Activated T-cell treated with anti-CD3 and anti-CD28 coated beads, Interleukin-2, amount 50 U/mL, for 24 hours (primary cell): ENCODE data around the gene GDPD5.

Experiments
- DNase-seq: peaks from one replicate; pipeline ENCODE4 v3.0.0-alpha.2; 2020
- H3K27ac Mint-ChIP-seq: 2 replicates; pipeline ENCODE4 v1.8.0; 2020; ENCODE audit warnings: mild to moderate bottlenecking, mixed read lengths
- H3K27me3 Mint-ChIP-seq: 2 replicates; pipeline ENCODE4 v1.8.0; 2020; ENCODE audit warnings: mixed read lengths
- H3K36me3 Mint-ChIP-seq: 2 replicates; pipeline ENCODE4 v1.8.0; 2020; ENCODE audit warnings: low read depth, mixed read lengths
- H3K4me1 Mint-ChIP-seq: 2 replicates; pipeline ENCODE4 v1.8.0; 2020; ENCODE audit warnings: low read depth, mixed read lengths
- H3K4me3 Mint-ChIP-seq: 2 replicates; pipeline ENCODE4 v1.8.0; 2020; ENCODE audit warnings: mild to moderate bottlenecking, moderate library complexity, mixed read lengths
- H3K9me3 Mint-ChIP-seq: 2 replicates; pipeline ENCODE4 v1.8.0; 2020; ENCODE audit warnings: mixed read lengths

GDPD5 gene

GRCh38 chr11:75548595-75549272 lies 23.0 kb upstream of the GDPD5 start:
- peaks cover 12% of the 10 kb centered on the region for H3K4me1 Mint-ChIP-seq
- H3K27ac Mint-ChIP-seq: no peak overlapping the region
- no peak for DNase-seq
- no peak overlapping the region for H3K4me3 Mint-ChIP-seq
- H3K36me3 Mint-ChIP-seq: no peaks in the 10 kb centered on the region
- H3K9me3 Mint-ChIP-seq: no peaks in the 10 kb centered on the region
- H3K27me3 Mint-ChIP-seq: peaks cover 6% of the 10 kb centered on the region

DNA sequence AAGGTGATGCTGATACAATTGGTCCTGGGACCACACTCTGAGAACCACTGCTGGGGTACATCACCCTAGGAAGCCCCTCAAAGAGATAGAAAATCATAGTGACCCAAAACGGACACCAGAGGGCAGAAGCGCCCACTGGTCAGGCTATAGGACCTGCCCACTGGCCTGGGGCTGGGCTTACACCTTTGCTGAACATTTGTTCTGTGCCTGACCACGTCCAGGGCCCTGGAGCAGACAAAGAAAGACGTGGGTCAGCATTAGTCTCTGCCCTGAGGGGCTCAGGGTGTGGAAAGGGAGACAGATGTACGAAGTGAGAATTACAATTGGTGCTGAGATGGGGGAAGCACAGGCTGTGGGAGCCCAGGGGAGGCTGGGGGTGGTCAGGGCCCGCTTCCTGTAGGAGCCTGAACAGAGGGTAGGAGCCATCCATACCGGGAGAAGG lies 21.9 kb upstream of the GDPD5 start:
- Mint-ChIP-seq H3K4me1 (peaks cover 12% of the 10 kb centered on the region), H3K27me3 (peaks cover 6% of the 10 kb centered on the region), H3K36me3 (no peaks in the 10 kb centered on the region), H3K9me3 (no peaks in the 10 kb centered on the region), H3K4me3 (no peak overlapping the region), H3K27ac (peak overlapping the region; percentile 33)
- peak; percentile 52 for DNase-seq

GRCh38 chr11:75547177-75547576 lies 21.4 kb upstream of the GDPD5 start:
- H3K4me1 Mint-ChIP-seq: peaks cover 12% of the 10 kb centered on the region
- H3K4me3 Mint-ChIP-seq: no peak overlapping the region
- DNase-seq: no peak
- no peak overlapping the region for H3K27ac Mint-ChIP-seq
- no peaks in the 10 kb centered on the region for H3K36me3 Mint-ChIP-seq
- no peaks in the 10 kb centered on the region for H3K9me3 Mint-ChIP-seq
- H3K27me3 Mint-ChIP-seq: peaks cover 6% of the 10 kb centered on the region

- no peak overlapping the region for H3K4me3 Mint-ChIP-seq
- H3K9me3 Mint-ChIP-seq: no peaks in the 10 kb centered on the region
- no peak overlapping the region for H3K27ac Mint-ChIP-seq
- peaks cover 6% of the 10 kb centered on the region for H3K27me3 Mint-ChIP-seq
- no peak for DNase-seq
- peaks cover 2% of the 10 kb centered on the region for H3K4me1 Mint-ChIP-seq
- no peaks in the 10 kb centered on the region for H3K36me3 Mint-ChIP-seq
Observed at GRCh38 chr11:75543806-75544205, 18.1 kb upstream of the GDPD5 start.

- no peak for DNase-seq
- no peaks in the 10 kb centered on the region for H3K9me3 Mint-ChIP-seq
- peaks cover 6% of the 10 kb centered on the region for H3K27me3 Mint-ChIP-seq
- H3K27ac Mint-ChIP-seq: no peak overlapping the region
- H3K4me3 Mint-ChIP-seq: no peak overlapping the region
- no peaks in the 10 kb centered on the region for H3K36me3 Mint-ChIP-seq
- peaks cover 16% of the 10 kb centered on the region for H3K4me1 Mint-ChIP-seq
Observed at GRCh38 chr11:75542088-75542438, 16.3 kb upstream of the GDPD5 start.

DNA sequence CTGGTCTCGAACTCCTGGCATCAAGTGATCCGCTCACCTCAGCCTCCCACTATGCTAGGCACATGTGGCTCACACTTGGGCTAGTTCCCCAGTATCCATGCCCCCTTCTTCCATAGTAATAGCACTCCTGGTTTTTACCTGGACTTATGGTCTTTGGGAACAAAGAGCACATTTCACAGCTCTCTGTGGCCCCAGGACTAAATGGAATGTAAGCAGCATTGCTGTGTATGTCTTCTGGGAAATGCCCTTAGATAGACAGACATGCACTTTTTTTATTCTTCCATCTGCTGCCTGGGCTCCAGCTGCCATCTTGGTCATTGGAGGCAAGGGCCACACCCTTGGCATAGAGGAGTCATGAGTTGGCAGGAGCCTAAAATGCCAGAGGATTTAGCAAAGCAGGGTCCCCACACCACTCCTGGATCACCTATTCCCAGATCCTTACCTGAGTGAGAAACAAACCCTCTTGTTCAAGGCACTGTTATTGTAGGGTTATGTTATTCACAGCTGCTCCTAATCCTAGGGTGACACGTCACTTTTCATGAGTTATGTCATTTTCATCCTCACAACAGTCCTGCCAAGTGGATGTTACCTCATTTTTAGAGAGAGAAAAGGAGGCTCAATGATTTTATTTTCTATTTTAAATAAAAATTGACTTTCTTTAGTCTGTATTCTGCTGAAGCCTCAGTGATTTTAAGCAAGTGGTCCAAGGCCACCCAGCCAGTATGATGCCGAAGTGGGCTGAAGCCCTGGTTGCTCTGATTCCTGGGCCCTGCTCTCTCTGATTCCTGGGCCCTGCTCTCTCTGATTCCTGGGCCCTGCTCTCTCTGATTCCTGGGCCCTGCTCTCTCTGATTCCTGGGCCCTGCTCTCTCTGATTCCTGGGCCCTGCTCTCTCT lies 15.7 kb upstream of the GDPD5 start:
- Mint-ChIP-seq H3K9me3 (no peaks in the 10 kb centered on the region), H3K27ac (no peak overlapping the region)

DNA sequence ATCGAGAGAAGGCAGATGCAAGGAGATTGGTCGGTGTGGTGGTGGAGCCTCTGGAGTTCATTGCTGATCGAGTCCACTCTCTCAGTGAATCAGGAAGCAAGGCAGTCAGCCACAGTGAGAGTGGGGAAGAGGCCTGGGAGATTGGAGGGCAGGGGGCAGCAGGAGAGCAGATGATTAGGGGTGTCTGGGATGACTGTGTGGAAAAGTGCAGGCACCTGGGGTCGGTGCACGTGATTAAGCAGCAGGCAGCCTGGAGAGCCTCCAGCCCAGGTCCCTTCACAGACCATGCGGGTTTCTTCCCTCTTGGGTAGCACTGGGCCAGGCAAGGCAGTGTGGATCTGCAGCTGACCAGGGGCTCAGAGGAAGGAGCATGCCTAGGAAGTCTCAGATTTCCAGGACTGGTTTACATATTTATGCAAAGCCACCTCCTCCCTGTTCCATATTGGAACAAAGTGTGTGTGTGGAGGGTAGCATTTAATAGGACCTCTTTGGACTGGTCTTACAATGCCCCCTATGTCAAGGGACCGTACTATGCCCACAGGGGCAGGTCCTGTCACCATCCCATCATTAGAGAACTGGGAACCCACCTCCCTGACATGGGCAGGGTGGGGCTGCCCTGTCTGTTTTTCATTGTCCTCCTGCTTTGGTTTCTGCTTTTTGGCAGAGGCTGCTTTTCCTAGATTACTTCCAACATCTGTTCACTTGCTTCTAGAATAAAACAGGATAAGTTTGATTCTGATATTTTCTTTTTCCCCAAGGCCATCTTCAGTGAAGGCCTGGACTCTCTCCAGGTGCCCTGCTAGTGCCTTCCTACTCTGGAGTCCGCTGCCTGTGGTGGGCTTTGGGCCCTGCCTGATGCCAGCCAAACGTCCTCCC lies 14.0 kb upstream of the GDPD5 start:
- no peak overlapping the region for H3K27ac Mint-ChIP-seq
- no peaks in the 10 kb centered on the region for H3K36me3 Mint-ChIP-seq
- peaks cover 27% of the 10 kb centered on the region for H3K4me1 Mint-ChIP-seq
- no peak overlapping the region for H3K4me3 Mint-ChIP-seq
- DNase-seq: no peak
- no peaks in the 10 kb centered on the region for H3K27me3 Mint-ChIP-seq
- H3K9me3 Mint-ChIP-seq: no peaks in the 10 kb centered on the region

More for the DNA sequence above, 15.7 kb upstream of the GDPD5 start:
- DNase-seq: no peak
- peaks cover 23% of the 10 kb centered on the region for H3K4me1 Mint-ChIP-seq
- no peak overlapping the region for H3K4me3 Mint-ChIP-seq
- peaks cover 6% of the 10 kb centered on the region for H3K27me3 Mint-ChIP-seq
- no peaks in the 10 kb centered on the region for H3K36me3 Mint-ChIP-seq

DNA sequence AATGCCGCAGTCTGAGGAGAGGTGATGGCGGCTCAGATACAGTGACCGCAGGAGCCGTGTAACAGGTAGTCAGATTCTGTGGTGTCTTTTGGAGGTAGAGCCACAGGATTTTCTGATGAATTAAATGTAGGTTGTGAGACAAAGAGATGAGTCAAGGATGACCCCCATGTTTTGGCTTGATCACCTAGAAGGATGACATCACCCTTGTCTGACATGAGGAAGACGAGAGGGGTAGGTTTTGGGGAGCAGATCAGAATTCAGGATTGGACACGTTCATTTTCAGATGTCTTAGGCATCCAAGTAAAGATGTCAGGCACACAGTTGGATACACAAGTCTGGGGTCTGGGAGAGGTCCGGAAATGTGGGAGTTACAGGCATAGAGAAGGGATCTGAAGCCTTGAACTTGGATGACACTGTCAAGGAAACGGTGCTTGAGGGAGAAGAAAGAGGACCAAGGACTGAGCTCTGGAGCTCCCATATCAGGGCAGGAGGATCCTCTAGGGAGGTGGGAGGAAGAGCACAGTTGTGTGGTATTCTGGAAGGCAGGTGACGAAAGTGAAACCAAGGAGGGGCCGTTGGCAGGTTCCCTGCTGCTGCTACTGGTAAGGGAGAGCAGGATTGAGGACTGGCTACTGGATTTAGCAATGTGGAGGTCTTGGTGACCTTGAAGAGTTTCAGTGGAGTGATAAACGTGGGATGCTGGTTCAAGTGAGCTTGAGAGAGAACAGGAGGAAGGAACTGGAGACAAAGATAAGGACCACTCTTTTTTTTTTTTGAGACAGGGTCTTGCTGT lies 12.6 kb upstream of the GDPD5 start:
- H3K27me3 Mint-ChIP-seq: no peaks in the 10 kb centered on the region
- DNase-seq: no peak
- H3K27ac Mint-ChIP-seq: peak overlapping the region; percentile 13
- no peak overlapping the region for H3K4me3 Mint-ChIP-seq
- no peaks in the 10 kb centered on the region for H3K36me3 Mint-ChIP-seq
- H3K4me1 Mint-ChIP-seq: peaks cover 36% of the 10 kb centered on the region
- H3K9me3 Mint-ChIP-seq: no peaks in the 10 kb centered on the region

DNA sequence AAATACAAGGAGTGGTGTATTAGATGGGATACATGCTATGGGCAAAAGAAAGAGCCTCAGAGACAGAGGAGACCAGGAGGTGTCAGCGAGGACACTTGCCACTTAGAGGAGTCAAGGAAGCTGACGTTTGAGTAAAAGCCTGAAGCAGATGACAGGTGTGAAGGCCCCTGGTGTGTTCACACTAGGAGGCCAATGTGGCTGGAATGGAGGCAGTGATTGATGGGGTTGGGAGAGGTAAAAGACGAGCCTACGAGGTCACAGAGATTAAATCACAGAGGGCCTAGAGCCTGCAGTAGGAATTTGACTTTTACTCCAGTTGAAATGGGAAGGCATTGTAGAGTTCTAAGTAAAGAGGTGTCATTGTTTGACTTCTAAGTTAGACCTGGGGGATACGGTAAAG lies 12.0 kb upstream of the GDPD5 start:
- Mint-ChIP-seq H3K4me1 (peaks cover 36% of the 10 kb centered on the region), H3K27me3 (no peaks in the 10 kb centered on the region), H3K9me3 (no peaks in the 10 kb centered on the region), H3K27ac (peak overlapping the region; percentile 42), H3K36me3 (no peaks in the 10 kb centered on the region), H3K4me3 (no peak overlapping the region)
- no peak for DNase-seq

GRCh38 chr11:75536786-75537641 lies 11.3 kb upstream of the GDPD5 start:
- peak overlapping the region; percentile 42 for H3K27ac Mint-ChIP-seq
- H3K36me3 Mint-ChIP-seq: no peaks in the 10 kb centered on the region

GRCh38 chr11:75535071-75535470 lies 9.3 kb upstream of the GDPD5 start:
- no peak for DNase-seq
- H3K9me3 Mint-ChIP-seq: no peaks in the 10 kb centered on the region
- H3K27ac Mint-ChIP-seq: no peak overlapping the region
- H3K4me3 Mint-ChIP-seq: no peak overlapping the region
- H3K4me1 Mint-ChIP-seq: peaks cover 44% of the 10 kb centered on the region
- no peaks in the 10 kb centered on the region for H3K27me3 Mint-ChIP-seq
- no peaks in the 10 kb centered on the region for H3K36me3 Mint-ChIP-seq

More at GRCh38 chr11:75536786-75537641, 11.3 kb upstream of the GDPD5 start:
- no peaks in the 10 kb centered on the region for H3K27me3 Mint-ChIP-seq
- no peaks in the 10 kb centered on the region for H3K9me3 Mint-ChIP-seq
- peaks cover 40% of the 10 kb centered on the region for H3K4me1 Mint-ChIP-seq
- DNase-seq: peak; percentile 63
- H3K4me3 Mint-ChIP-seq: peak overlapping the region; percentile 4

DNA sequence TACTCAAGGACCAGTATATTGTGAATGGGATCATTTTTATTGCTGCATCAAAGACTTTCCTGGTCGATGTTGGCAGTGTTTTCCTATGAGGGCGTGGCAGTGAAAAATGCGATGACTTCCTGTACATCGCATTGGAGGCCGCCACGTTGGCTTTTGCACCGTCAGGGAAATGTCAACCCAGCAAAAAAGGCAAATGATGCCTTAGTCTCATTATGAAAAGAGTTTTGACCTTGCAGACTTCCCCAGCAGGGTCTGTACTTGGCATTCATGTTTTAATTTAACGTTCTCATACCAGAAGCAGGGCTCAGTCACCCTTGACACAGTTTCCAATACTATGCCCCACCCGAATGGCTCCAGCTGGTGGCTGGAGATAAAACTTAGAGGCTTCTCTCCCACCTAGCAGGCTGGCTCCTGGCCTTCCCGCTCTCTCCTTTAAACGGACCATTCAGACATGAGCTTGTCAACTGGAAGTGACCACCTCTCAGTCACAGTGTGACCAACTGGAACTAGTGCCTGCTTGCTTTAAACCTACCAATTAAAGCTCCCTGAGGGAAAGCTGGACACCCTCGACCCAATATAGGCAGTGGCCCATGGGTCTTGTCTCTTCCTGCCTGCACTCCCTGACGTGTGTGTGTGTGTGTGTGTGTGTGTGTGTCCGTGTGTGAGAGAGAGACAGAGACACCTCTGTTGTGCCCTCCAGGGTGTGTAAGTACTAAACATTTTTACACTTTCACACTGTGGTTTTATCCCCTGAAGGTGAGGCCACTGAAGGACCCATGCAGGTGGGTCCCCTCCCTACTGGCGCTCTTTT lies 8.7 kb upstream of the GDPD5 start:
- peak overlapping the region; percentile 27 for H3K27ac Mint-ChIP-seq
- DNase-seq: no peak
- H3K9me3 Mint-ChIP-seq: no peaks in the 10 kb centered on the region
- no peaks in the 10 kb centered on the region for H3K36me3 Mint-ChIP-seq
- H3K4me3 Mint-ChIP-seq: no peak overlapping the region
- H3K27me3 Mint-ChIP-seq: no peaks in the 10 kb centered on the region
- peaks cover 44% of the 10 kb centered on the region for H3K4me1 Mint-ChIP-seq

DNA sequence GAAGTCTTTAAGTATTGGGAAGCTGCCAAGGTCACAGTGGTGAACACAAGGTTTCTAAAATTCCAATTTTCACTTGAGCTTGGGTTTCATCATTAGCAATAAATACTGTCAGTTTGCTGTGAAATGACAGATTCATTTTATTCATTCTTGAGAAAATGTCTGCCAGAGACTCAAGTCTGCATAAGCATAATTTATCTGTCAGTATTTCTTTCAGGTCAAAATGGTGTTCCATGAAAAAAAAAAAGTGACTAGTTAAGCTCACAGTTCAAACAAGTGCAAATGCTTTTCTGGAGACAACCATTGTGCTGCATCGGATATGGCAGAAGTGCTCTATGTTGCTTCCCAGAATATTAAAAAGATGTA lies 8.1 kb upstream of the GDPD5 start:
- DNase-seq: no peak
- Mint-ChIP-seq H3K9me3 (no peaks in the 10 kb centered on the region), H3K4me1 (peaks cover 44% of the 10 kb centered on the region), H3K27ac (no peak overlapping the region), H3K36me3 (no peaks in the 10 kb centered on the region), H3K4me3 (no peak overlapping the region), H3K27me3 (no peaks in the 10 kb centered on the region)
